Panc1 (cell line): ENCODE results near the gene SLC9A3. TPM values are rescaled to one million over a fixed set of nuclear protein-coding genes. Genes with fewer than 3 reads are reported as not detected.

Source experiments
- ATAC-seq: fragments of 200-7000 bp; cut with Tn5 transposase; 2 replicates; pipeline ENCODE4 v1.9.1; 2020; ENCODE audit warnings: mild to moderate bottlenecking, moderate library complexity
- BruUV-seq: library from RNA; stranded (reverse); fragments of 400-500 nt; replicated peaks from 2 replicates; lab custom pipeline; 2021; lab: Mats Ljungman, UMichigan
- CTCF ChIA-PET: fragments of 300-600 bp; sonication (Branson Sonifier 250); formaldehyde crosslinking; loops from one replicate; lab custom pipeline; 2022; ENCODE audit warnings: antibody characterized with exemption; lab: Charles Lee
- POLR2A ChIA-PET: fragments of 300-600 bp; sonication (Branson Sonifier 250); formaldehyde crosslinking; loops from one replicate; lab custom pipeline; 2022; ENCODE audit warnings: antibody characterized with exemption; lab: Charles Lee
- DNase-seq: peaks from one replicate; pipeline ENCODE4 v3.0.0-alpha.2; 2010; ENCODE audit warnings: low read depth, low spot score
- H3K27ac ChIP-seq: 2 replicates; pipeline ENCODE4 v1.5.1; 2011; ENCODE audit warnings: mild to moderate bottlenecking, low read length, inconsistent platforms
- H3K27me3 ChIP-seq: fragments of 200-500 bp; sonication (Bioruptor generic); 2 replicates; pipeline ENCODE4 v1.6.0; 2014; ENCODE audit warnings: low read length, inconsistent platforms; ENCODE audit not compliant: control insufficient read depth, insufficient read depth
- H3K36me3 ChIP-seq: fragments of 200-500 bp; sonication (Bioruptor generic); 2 replicates; pipeline ENCODE4 v1.5.1; 2014; ENCODE audit warnings: inconsistent platforms, mild to moderate bottlenecking, low read length, moderate library complexity; ENCODE audit not compliant: control insufficient read depth, insufficient read depth
- H3K4me1 ChIP-seq: 2 replicates; pipeline ENCODE4 v1.5.1; 2011; ENCODE audit warnings: inconsistent platforms, mild to moderate bottlenecking, low read length, moderate library complexity; ENCODE audit not compliant: control insufficient read depth, insufficient read depth
- H3K4me3 ChIP-seq, 2 experiments: 2 replicates each; pipeline ENCODE4 v1.5.1; 2011 to 2012; ENCODE audit warnings: low read depth in 2 of 2, low read length in 2 of 2, mild to moderate bottlenecking in 2 of 2, inconsistent platforms in 1 of 2, moderate library complexity in 1 of 2
- H3K9me3 ChIP-seq: fragments of 200-500 bp; sonication (Bioruptor generic); 2 replicates; pipeline ENCODE4 v1.5.1; 2014; ENCODE audit warnings: low read depth, mild to moderate bottlenecking, inconsistent platforms, low read length, moderate library complexity; ENCODE audit not compliant: control insufficient read depth, insufficient read depth
- CTCF ChIP-seq: fragments of 450-650 bp; IDR thresholded peaks from 2 replicates; pipeline ENCODE4 v1.5.1; 2017; ENCODE audit warnings: mild to moderate bottlenecking
- POLR2AphosphoS5 ChIP-seq: IDR thresholded peaks from 2 replicates; pipeline ENCODE4 v1.6.1; 2012; ENCODE audit warnings: mild to moderate bottlenecking, low read depth, low read length, moderate library complexity
- REST ChIP-seq, 2 experiments: IDR thresholded peaks; 2 replicates each; pipeline ENCODE4 v1.6.1; 2011 to 2012; ENCODE audit warnings: low read depth in 2 of 2, control low read depth in 1 of 2, low read length in 1 of 2, mild to moderate bottlenecking in 1 of 2, moderate library complexity in 1 of 2; ENCODE audit not compliant: insufficient read depth in 1 of 2
- SIN3A ChIP-seq: IDR thresholded peaks from 2 replicates; pipeline ENCODE4 v1.6.1; 2012; ENCODE audit warnings: low read depth, mild to moderate bottlenecking, low read length, moderate library complexity, borderline replicate concordance; ENCODE audit not compliant: insufficient read depth
- TCF7L2 ChIP-seq: IDR thresholded peaks from 2 replicates; pipeline ENCODE4 v1.6.1; 2011; ENCODE audit warnings: mild to moderate bottlenecking, low read depth, low read length, inconsistent platforms
- in situ Hi-C: cut with HindIII; loops from 2 replicates; pipeline ENCODE4 v1.10.0; 2016; ENCODE audit warnings: low sequenced_read_pairs, low pct_unique_long_range_greater_than_20kb
- intact Hi-C: fragments of 100-400 bp; cut with micrococcal nuclease; formaldehyde crosslinking; loops from one replicate; pipeline ENCODE4 v1.10.0; 2022; ENCODE audit not compliant: unreplicated experiment
- total RNA-seq: library from RNA; stranded (reverse); gene quantifications from one replicate; pipeline ENCODE4 v1.2.1, GENCODE V29; 2021; ENCODE audit not compliant: unreplicated experiment

Gene SLC9A3
- total RNA-seq, 1 experiment from 2014 or later: 2.0 TPM

- CTCF ChIA-PET: no interaction called here
- no peak for TF ChIP-seq CTCF
- no peak for TF ChIP-seq TCF7L2
- TF ChIP-seq REST (IDR thresholded peaks at IDR 0.05; ENCODE audit: insufficient read depth in 1 of 2, low read depth in 2 of 2, low read length in 1 of 2): no peak
- TF ChIP-seq POLR2AphosphoS5: no peak
- no peak for TF ChIP-seq SIN3A
- DNase-seq: no peak
- POLR2A ChIA-PET: no interaction called here
- H3K4me3 ChIP-seq: no peak overlapping the region
- intact Hi-C loops (no loop called here), in situ Hi-C loops (no loop called here)
- no peaks in the 10 kb centered on the region for H3K36me3 ChIP-seq
- H3K4me1 ChIP-seq: no peaks in the 10 kb centered on the region
- ATAC-seq: no peak
- H3K9me3 ChIP-seq: no peaks in the 10 kb centered on the region
- H3K27ac ChIP-seq: no peak overlapping the region
- H3K27me3 ChIP-seq: no peaks in the 10 kb centered on the region
- BruUV-seq: no TSS peak
These were observed 101.0 kb downstream of the SLC9A3 start for GRCh38 chr5:423233-423565.

GRCh38 chr5:422323-423232 is 101.7 kb downstream of the SLC9A3 start:
- Histone ChIP-seq H3K27me3 (no peaks in the 10 kb centered on the region), H3K36me3 (no peaks in the 10 kb centered on the region), H3K9me3 (no peaks in the 10 kb centered on the region), H3K4me3 (no peak overlapping the region), H3K27ac (no peak overlapping the region), H3K4me1 (no peaks in the 10 kb centered on the region)
- DNase-seq: no peak
- CTCF ChIA-PET: no interaction called here
- intact Hi-C loops (no loop called here), in situ Hi-C loops (no loop called here)
- no peak for TF ChIP-seq POLR2AphosphoS5
- no peak for TF ChIP-seq TCF7L2
- TF ChIP-seq CTCF: no peak
- TF ChIP-seq SIN3A: no peak
- TF ChIP-seq REST (IDR thresholded peaks at IDR 0.05; ENCODE audit: insufficient read depth in 1 of 2, low read depth in 2 of 2, low read length in 1 of 2): no peak
- ATAC-seq: no peak
- BruUV-seq: no TSS peak
- POLR2A ChIA-PET: no interaction called here
